NCI-H187 treated with DMSO at 0.1 percent for 48 hours (cell line): ENCODE measurements around the gene GPBP1.
A peak's percentile ranks its signal among the peaks of the same experiment; 100 is the strongest.
"Not testable (repeated sequence)": the region's sequence is repeated elsewhere in the genome, so short reads cannot be mapped to it uniquely, and the experiment has no call there.

Experiments used
- DNase-seq: peaks from one replicate; lab custom pipeline; 2025; lab: John Stamatoyannopoulos, UW

Gene GPBP1

DNA sequence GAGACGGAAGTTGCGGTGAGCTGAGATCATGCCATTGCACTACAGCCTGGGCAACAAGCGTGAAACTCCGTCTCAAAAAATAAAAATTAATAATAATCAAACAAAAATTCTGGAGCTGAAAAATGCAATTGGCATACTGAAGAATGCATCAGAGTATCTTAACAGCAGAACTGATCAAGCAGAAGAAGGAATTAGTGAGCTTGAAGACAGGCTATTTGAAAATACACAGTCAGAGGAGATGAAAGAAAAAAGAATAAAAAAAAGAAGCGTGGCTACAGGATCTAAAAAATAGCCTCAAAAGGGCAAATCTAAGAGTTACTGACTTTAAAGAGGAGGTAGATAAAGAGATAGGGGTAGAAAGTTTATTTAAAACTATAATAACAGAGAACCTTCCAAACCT lies 111.2 kb downstream of the GPBP1 start:
- not testable (repeated sequence) for DNase-seq

GRCh38 chr5:57291894-57292293 lies 118.0 kb downstream of the GPBP1 start:
- no peak for DNase-seq

GRCh38 chr5:57292336-57292735 lies 118.5 kb downstream of the GPBP1 start:
- no peak for DNase-seq

DNA sequence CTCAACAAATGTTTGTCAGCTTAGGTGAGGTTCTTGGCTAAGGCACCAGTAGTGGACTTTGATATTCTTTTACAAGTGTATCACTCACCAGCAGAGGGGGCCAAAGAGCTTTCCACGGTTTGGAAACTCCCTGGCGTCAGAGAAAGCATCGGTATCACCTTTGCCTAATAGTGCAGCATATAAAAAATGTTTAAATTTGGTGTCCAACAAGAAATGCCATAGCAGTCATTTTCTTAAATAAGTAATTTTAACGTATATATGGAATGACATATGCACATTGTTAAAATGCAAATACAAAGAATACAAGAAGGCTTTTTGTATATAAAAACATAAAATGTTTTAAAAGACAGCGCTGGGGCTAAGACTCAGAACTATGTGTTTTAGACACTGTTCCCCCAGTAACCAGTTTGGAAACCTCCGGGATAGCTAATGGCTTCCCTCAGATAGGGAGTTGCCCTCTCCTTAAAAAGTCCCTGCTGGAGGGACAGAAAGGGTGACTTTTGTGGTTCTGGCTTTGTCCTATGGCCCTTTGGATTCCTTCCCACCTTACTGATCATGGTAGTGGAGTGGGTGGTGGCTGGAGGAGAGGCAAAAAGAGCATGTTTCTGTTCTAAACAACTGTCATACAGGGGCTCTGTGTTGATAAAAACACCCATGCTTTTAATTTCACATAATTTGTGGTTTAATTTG lies 124.6 kb downstream of the GPBP1 start:
- DNase-seq = peak; percentile 36

DNA sequence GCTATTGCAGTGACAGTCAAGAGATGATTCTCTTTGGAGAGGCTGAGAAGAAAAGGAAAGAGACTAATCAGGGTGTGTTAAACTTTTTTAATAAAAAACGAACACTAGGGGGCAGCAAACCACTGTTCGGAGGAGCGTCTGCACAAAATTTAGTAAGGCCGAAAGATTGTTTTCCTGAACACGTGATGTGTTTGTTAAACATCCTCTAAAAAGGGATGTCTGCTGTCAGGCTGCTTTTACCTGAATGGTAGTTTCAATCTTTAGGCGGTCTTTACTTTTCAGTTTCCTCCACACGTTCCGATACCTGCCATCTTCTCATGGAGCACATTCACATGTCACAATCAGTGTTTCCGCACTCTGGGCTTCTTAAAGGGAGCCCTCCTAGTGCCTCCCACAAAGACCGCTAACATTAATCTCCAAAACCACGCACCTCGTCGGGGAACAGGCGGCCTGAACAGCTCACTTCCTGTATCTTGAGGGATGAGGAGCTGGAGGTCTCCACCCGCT lies 125.2 kb downstream of the GPBP1 start:
- peak; percentile 12 for DNase-seq

- DNase-seq = no peak
These were observed 126.1 kb downstream of the GPBP1 start for GRCh38 chr5:57299986-57300385.

- no peak for DNase-seq
These were observed 128.3 kb downstream of the GPBP1 start for GRCh38 chr5:57302164-57302563.

- no peak for DNase-seq
These were observed 128.8 kb downstream of the GPBP1 start for GRCh38 chr5:57302643-57303042.

DNA sequence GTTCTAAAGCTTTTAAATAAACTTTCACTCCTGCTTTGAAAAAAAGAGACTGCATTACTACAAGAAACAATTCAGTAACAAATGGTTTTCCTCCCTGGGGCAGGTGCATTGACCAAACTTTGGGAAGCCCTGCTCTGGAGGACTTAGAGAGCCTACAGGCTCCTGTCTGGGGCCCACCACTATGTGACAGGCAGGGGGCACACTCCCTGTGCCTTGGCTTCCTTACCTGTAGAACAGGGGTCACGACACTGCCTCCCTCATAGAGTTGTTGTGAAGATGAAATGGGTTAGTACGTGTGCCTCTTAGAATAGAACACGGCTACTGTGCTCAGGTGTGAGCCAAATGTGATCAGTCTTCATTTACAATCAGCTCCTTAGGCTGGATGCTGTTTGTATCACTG lies 130.1 kb downstream of the GPBP1 start:
- DNase-seq = no peak

- DNase-seq = no peak
These were observed 131.1 kb downstream of the GPBP1 start for GRCh38 chr5:57304931-57305330.

GRCh38 chr5:57306359-57306758 lies 132.5 kb downstream of the GPBP1 start:
- DNase-seq = no peak

DNA sequence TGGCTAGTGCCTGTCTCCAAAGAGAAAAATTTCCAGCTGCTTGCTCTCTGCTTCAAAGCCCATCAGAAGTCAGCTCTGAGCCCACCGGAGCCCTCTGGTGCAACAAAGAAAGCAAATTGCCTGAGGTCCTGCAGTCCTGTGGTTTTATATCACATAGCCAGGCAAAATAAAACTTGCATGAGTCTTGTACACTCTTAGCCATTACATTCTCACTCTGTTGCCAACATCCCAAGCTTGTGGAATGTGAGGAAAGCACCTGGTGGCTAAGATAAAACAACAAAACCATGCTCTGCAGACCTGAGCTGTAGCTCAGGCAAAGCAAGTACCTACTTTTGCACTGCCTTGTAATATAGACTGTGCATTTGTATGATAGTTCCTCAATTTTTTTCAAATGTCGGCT lies 133.7 kb downstream of the GPBP1 start:
- no peak for DNase-seq

DNA sequence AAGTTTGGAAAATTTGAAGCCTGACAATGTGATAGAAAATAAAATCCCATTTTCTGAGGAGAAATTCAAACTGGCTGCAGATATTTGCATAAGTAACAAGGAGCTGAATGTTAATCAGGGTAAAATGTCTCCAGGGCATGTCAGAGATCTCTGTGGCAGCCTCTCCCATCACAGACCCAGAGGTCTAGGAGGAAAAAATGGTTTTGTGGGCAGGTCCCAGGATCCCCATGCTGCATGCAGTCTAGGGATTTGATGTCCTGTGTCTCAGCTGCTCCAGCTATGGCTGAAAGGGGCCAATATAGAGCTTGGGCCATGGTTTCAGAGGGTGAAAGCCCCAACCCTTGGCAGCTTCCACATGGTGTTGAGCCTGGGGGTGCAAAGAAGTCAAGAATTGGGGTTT lies 135.2 kb downstream of the GPBP1 start:
- DNase-seq = not testable (repeated sequence)

- DNase-seq = no peak
These were observed 137.4 kb downstream of the GPBP1 start for GRCh38 chr5:57311251-57311650.

- DNase-seq = no peak
These were observed 138.3 kb downstream of the GPBP1 start for GRCh38 chr5:57311921-57312735.

DNA sequence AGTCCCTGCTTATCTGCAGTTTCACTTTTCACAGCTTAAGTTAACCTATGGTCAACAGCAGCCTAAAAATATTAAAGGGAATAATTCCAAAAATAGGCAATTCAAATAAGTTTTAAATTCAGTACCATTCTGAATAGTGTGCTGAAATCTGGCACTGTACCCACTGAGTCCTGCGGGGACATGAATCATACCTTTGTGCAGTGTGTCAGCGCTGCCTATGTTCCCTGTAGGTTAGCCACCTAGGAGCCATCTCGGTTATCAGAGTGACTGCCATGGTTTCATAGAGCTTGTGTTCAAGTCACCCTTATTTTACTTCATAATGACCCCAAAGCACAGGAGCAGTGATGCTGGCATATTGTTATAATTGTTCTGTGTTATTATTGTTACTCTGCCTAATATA lies 139.9 kb downstream of the GPBP1 start:
- DNase-seq = no peak
